SJCRH30 (cell line): Measurements from ENCODE around the gene MUCL3. TPM values are rescaled to one million over a fixed set of nuclear protein-coding genes. Genes with fewer than 3 reads are reported as not detected.
"Not testable (repeated sequence)": the region's sequence is repeated elsewhere in the genome, so short reads cannot be mapped to it uniquely, and the experiment has no call there.

Experiments
- DNase-seq, 2 experiments: peaks; one replicate each; pipeline ENCODE4 v3.0.0-alpha.2; 2015 to 2020
- H3K27ac ChIP-seq: fragments of 250-450 bp; sonication (Bioruptor Pico); 2 replicates; pipeline ENCODE4 v1.5.1; 2020; ENCODE audit warnings: mild to moderate bottlenecking, moderate library complexity
- H3K27me3 ChIP-seq: fragments of 250-450 bp; sonication (Bioruptor Pico); 2 replicates; pipeline ENCODE4 v1.5.1; 2020; ENCODE audit warnings: mild to moderate bottlenecking, moderate library complexity
- H3K36me3 ChIP-seq: fragments of 250-450 bp; sonication (Bioruptor Pico); 2 replicates; pipeline ENCODE4 v1.5.1; 2020; ENCODE audit warnings: mild to moderate bottlenecking, moderate library complexity
- H3K4me1 ChIP-seq: fragments of 250-450 bp; sonication (Bioruptor Pico); 2 replicates; pipeline ENCODE4 v1.5.1; 2020; ENCODE audit warnings: mild to moderate bottlenecking, moderate library complexity
- H3K4me3 ChIP-seq: fragments of 250-450 bp; sonication (Bioruptor Pico); 2 replicates; pipeline ENCODE4 v1.5.1; 2020; ENCODE audit warnings: mild to moderate bottlenecking, moderate library complexity
- H3K9me3 ChIP-seq: fragments of 250-450 bp; sonication (Bioruptor Pico); replicated peaks from 2 replicates; pipeline ENCODE4 v1.5.1; 2020; ENCODE audit warnings: mild to moderate bottlenecking, moderate library complexity
- total RNA-seq: library from RNA; depleted of rRNA; stranded (reverse); fragments of >200 nt; shearing (Covaris generic); gene quantifications from 2 replicates; pipeline ENCODE4 v1.2.3, GENCODE V29; 2014

MUCL3 gene
- total RNA-seq, 1 experiment from 2014 or later, result not detected

GRCh38 chr6:30974490-30975252, 33.9 kb downstream of the MUCL3 start:
- Histone ChIP-seq H3K27me3 (0 out of 2 replicates have a peak, but pooled peaks cover 5% of the 10 kb centered on the region), H3K4me3 (no peak overlapping the region), H3K9me3 (no peaks in the 10 kb centered on the region), H3K27ac (no peak overlapping the region), H3K36me3 (no peaks in the 10 kb centered on the region), H3K4me1 (no peaks in the 10 kb centered on the region)
- DNase-seq, result no peak

GRCh38 chr6:30979141-30979540, 38.4 kb downstream of the MUCL3 start:
- no peaks in the 10 kb centered on the region for H3K4me1 ChIP-seq
- H3K9me3 ChIP-seq, result no peaks in the 10 kb centered on the region
- H3K36me3 ChIP-seq, result no peaks in the 10 kb centered on the region
- DNase-seq, result no peak
- H3K27me3 ChIP-seq, result 0 out of 2 replicates have a peak, but pooled peaks cover 5% of the 10 kb centered on the region
- H3K4me3 ChIP-seq, result no peak overlapping the region
- no peak overlapping the region for H3K27ac ChIP-seq

- H3K4me1 ChIP-seq, result no peaks in the 10 kb centered on the region
- no peak overlapping the region for H3K4me3 ChIP-seq
- H3K27me3 ChIP-seq, result 0 out of 2 replicates have a peak, but pooled peaks cover 5% of the 10 kb centered on the region
- H3K27ac ChIP-seq, result no peak overlapping the region
- H3K36me3 ChIP-seq, result no peaks in the 10 kb centered on the region
- no peak for DNase-seq
- no peaks in the 10 kb centered on the region for H3K9me3 ChIP-seq
Observed at GRCh38 chr6:30979690-30980089, 38.9 kb downstream of the MUCL3 start.

- H3K27ac ChIP-seq, result no peak overlapping the region
- no peaks in the 10 kb centered on the region for H3K36me3 ChIP-seq
- H3K9me3 ChIP-seq, result no peaks in the 10 kb centered on the region
- DNase-seq, result peak in 1 of 2 experiments; percentile 26
- H3K4me1 ChIP-seq, result no peaks in the 10 kb centered on the region
- H3K27me3 ChIP-seq, result 0 out of 2 replicates have a peak, but pooled peaks cover 5% of the 10 kb centered on the region
- no peak overlapping the region for H3K4me3 ChIP-seq
Observed at GRCh38 chr6:30981942-30982772, 41.4 kb downstream of the MUCL3 start.

- Histone ChIP-seq H3K4me3 (no peak within 1 kb of the TSS), H3K27ac (no peak within 1 kb of the TSS), H3K9me3 (no peaks in the 10 kb centered on the region), H3K36me3 (no peaks in the 10 kb centered on the region), H3K27me3 (0 out of 2 replicates have a peak, but pooled peaks cover 5% of the 10 kb centered on the region), H3K4me1 (no peaks in the 10 kb centered on the region)
- DNase-seq, result no peak
Observed at GRCh38 chr6:30983439-30983838, 42.7 kb downstream of the MUCL3 start, which contains the start of gene MUC21. TSS of gene MUC21 (plus strand) at chr6:30983718. CDS start at chr6:30983959, 241 bp downstream.

- no peak overlapping the region for H3K27ac ChIP-seq
- H3K4me1 ChIP-seq, result no peaks in the 10 kb centered on the region
- H3K9me3 ChIP-seq, result no peaks in the 10 kb centered on the region
- no peaks in the 10 kb centered on the region for H3K27me3 ChIP-seq
- DNase-seq, result no peak
- no peak overlapping the region for H3K4me3 ChIP-seq
- H3K36me3 ChIP-seq, result no peaks in the 10 kb centered on the region
Observed at GRCh38 chr6:30985490-30985889, 44.7 kb downstream of the MUCL3 start.

GRCh38 chr6:30987304-30987703, 46.5 kb downstream of the MUCL3 start:
- Histone ChIP-seq H3K9me3 (no peaks in the 10 kb centered on the region), H3K4me3 (no peak overlapping the region), H3K27ac (no peak overlapping the region), H3K4me1 (no peaks in the 10 kb centered on the region), H3K27me3 (no peaks in the 10 kb centered on the region), H3K36me3 (no peaks in the 10 kb centered on the region)
- no peak for DNase-seq

- Histone ChIP-seq H3K4me1 (no peaks in the 10 kb centered on the region), H3K27ac (no peak overlapping the region), H3K27me3 (no peaks in the 10 kb centered on the region), H3K36me3 (no peaks in the 10 kb centered on the region), H3K9me3 (no peaks in the 10 kb centered on the region), H3K4me3 (no peak overlapping the region)
- peak in 1 of 2 experiments; percentile 5 for DNase-seq
Observed at GRCh38 chr6:30988209-30988825, 47.5 kb downstream of the MUCL3 start.

- Histone ChIP-seq H3K36me3 (no peaks in the 10 kb centered on the region), H3K9me3 (no peaks in the 10 kb centered on the region), H3K4me3 (no peak overlapping the region), H3K27ac (no peak overlapping the region), H3K27me3 (no peaks in the 10 kb centered on the region), H3K4me1 (no peaks in the 10 kb centered on the region)
- DNase-seq, result peak in 1 of 2 experiments; percentile 13
Observed at GRCh38 chr6:30990422-30991086, 49.8 kb downstream of the MUCL3 start.

GRCh38 chr6:30991891-30992290, 51.1 kb downstream of the MUCL3 start:
- H3K4me1 ChIP-seq, result no peaks in the 10 kb centered on the region
- no peak overlapping the region for H3K4me3 ChIP-seq
- no peaks in the 10 kb centered on the region for H3K27me3 ChIP-seq
- no peaks in the 10 kb centered on the region for H3K9me3 ChIP-seq
- no peak for DNase-seq
- no peaks in the 10 kb centered on the region for H3K36me3 ChIP-seq
- no peak overlapping the region for H3K27ac ChIP-seq

GRCh38 chr6:30997301-30997700, 56.5 kb downstream of the MUCL3 start:
- Histone ChIP-seq H3K4me1 (no peaks in the 10 kb centered on the region), H3K9me3 (no peaks in the 10 kb centered on the region), H3K4me3 (no peak overlapping the region), H3K27ac (no peak overlapping the region), H3K36me3 (no peaks in the 10 kb centered on the region), H3K27me3 (no peaks in the 10 kb centered on the region)
- no peak for DNase-seq

- no peaks in the 10 kb centered on the region for H3K4me1 ChIP-seq
- DNase-seq, result no peak
- H3K9me3 ChIP-seq, result no peaks in the 10 kb centered on the region
- no peaks in the 10 kb centered on the region for H3K36me3 ChIP-seq
- H3K4me3 ChIP-seq, result no peak overlapping the region
- no peak overlapping the region for H3K27ac ChIP-seq
- no peaks in the 10 kb centered on the region for H3K27me3 ChIP-seq
Observed at GRCh38 chr6:30998785-30999184, 58.0 kb downstream of the MUCL3 start.

- H3K4me3 ChIP-seq, DNase-seq, H3K36me3 ChIP-seq, H3K27me3 ChIP-seq, H3K27ac ChIP-seq, H3K4me1 ChIP-seq, H3K9me3 ChIP-seq: not testable (repeated sequence)
Observed at GRCh38 chr6:31000067-31000860, 59.5 kb downstream of the MUCL3 start.
